Caco-2 (cell line): Measurements from ENCODE around the gene WASHC4. TPM values are rescaled to one million over a fixed set of nuclear protein-coding genes. Genes with fewer than 3 reads are reported as not detected.

ENCODE experiments used
- BruUV-seq: library from RNA; stranded (reverse); fragments of 400-500 nt; replicated peaks from 2 replicates; lab custom pipeline; 2021; lab: Mats Ljungman, UMichigan
- CTCF ChIA-PET: fragments of 300-600 bp; sonication (Branson Sonifier 250); formaldehyde crosslinking; loops from one replicate; lab custom pipeline; 2022; ENCODE audit warnings: antibody characterized with exemption; lab: Charles Lee
- POLR2A ChIA-PET: fragments of 300-600 bp; sonication (Branson Sonifier 250); formaldehyde crosslinking; loops from one replicate; lab custom pipeline; 2022; ENCODE audit warnings: antibody characterized with exemption; lab: Charles Lee
- DNase-seq, 2 experiments: peaks; one replicate each; pipeline versions ENCODE4 v3.0.0 to v3.0.0-alpha.2; 2020 to 2022
- H3K27me3 ChIP-seq: replicated peaks from 2 replicates; pipeline ENCODE4 v1.6.0; 2011; ENCODE audit warnings: low read length; ENCODE audit not compliant: control insufficient read depth, insufficient read depth
- H3K36me3 ChIP-seq: 2 replicates; pipeline ENCODE4 v1.5.1; 2011; ENCODE audit warnings: low read length; ENCODE audit not compliant: control insufficient read depth, insufficient read depth
- H3K4me1 ChIP-seq: fragments of 250-450 bp; sonication (Bioruptor Pico); 2 replicates; pipeline ENCODE4 v1.5.1; 2020; ENCODE audit warnings: mild to moderate bottlenecking
- H3K4me3 ChIP-seq: 2 replicates; pipeline ENCODE4 v1.5.1; 2011; ENCODE audit warnings: low read depth, mild to moderate bottlenecking, control low read depth, low read length
- H3K9me3 ChIP-seq: fragments of 250-450 bp; sonication (Bioruptor Pico); 2 replicates; pipeline ENCODE4 v1.5.1; 2020; ENCODE audit warnings: mild to moderate bottlenecking, moderate library complexity
- H3K27ac Mint-ChIP-seq: one replicate; pipeline ENCODE4 v1.8.0; 2022; ENCODE audit warnings: mixed read lengths; ENCODE audit not compliant: unreplicated experiment
- H3K27me3 Mint-ChIP-seq: one replicate; pipeline ENCODE4 v1.8.0; 2022; ENCODE audit warnings: mixed read lengths; ENCODE audit not compliant: insufficient read depth, unreplicated experiment
- H3K36me3 Mint-ChIP-seq: one replicate; pipeline ENCODE4 v1.8.0; 2022; ENCODE audit warnings: mild to moderate bottlenecking, mixed read lengths; ENCODE audit not compliant: insufficient read depth, unreplicated experiment
- H3K4me1 Mint-ChIP-seq: one replicate; pipeline ENCODE4 v1.8.0; 2022; ENCODE audit warnings: low read depth, mixed read lengths; ENCODE audit not compliant: unreplicated experiment
- H3K4me3 Mint-ChIP-seq: one replicate; pipeline ENCODE4 v1.8.0; 2022; ENCODE audit warnings: mild to moderate bottlenecking, moderate library complexity, mixed read lengths; ENCODE audit not compliant: unreplicated experiment
- H3K9me3 Mint-ChIP-seq: one replicate; pipeline ENCODE4 v1.8.0; 2022; ENCODE audit warnings: mixed read lengths; ENCODE audit not compliant: unreplicated experiment
- intact Hi-C: fragments of 100-400 bp; cut with micrococcal nuclease; formaldehyde crosslinking; loops from one replicate; pipeline ENCODE4 v1.10.0; 2022; ENCODE audit not compliant: unreplicated experiment
- total RNA-seq: library from RNA; stranded (reverse); gene quantifications from 2 replicates; pipeline ENCODE4 v1.2.3, GENCODE V29; 2022
- TF ChIP-seq, protein P1 (sequence below), 2 experiments: fragments of 200-600 bp in 1 of 2; IDR thresholded peaks; 1 replicate in 1 of 2; 2 replicates in 1 of 2; pipeline versions ENCODE4 v1.5.1 to v1.8.0; 2011 to 2022; ENCODE audit warnings: antibody characterized with exemption in 1 of 2, control low read depth in 1 of 2, inconsistent platforms in 1 of 2, low read depth in 1 of 2, low read length in 1 of 2, mild to moderate bottlenecking in 1 of 2, moderate library complexity in 1 of 2; ENCODE audit not compliant: insufficient read depth in 1 of 2, severe bottlenecking in 1 of 2, unreplicated experiment in 1 of 2

WASHC4 gene
- total RNA-seq, 1 experiment from 2014 or later, result 41.0 TPM

DNA sequence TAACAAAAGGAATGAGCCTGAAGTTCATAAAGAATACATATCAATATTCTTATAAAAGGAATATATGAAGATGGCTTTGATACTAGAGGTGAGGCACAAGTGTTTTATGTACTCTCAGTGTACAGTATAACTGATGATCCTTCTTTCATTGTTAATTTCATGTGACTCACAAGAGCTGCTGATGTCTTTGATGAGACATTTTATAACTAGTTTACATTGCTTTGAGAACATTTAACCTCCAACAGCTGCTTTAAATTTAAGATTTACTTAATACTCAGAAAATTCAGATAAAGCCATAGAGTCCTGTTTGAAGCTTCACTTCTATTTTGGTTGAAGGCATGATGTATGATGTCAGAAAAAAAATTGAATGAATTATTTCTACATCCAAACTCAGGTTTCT is 59.8 kb downstream of the WASHC4 start:
- Histone ChIP-seq H3K36me3 (no peaks in the 10 kb centered on the region; the same call in 1 of the 2 replicates), H3K27me3 (no peaks in the 10 kb centered on the region), H3K9me3 (no peaks in the 10 kb centered on the region), H3K4me3 (no peak overlapping the region), H3K4me1 (no peaks in the 10 kb centered on the region)
- intact Hi-C loops, result no loop called here
- Mint-ChIP-seq H3K9me3 (no peaks in the 10 kb centered on the region), H3K4me1 (no peaks in the 10 kb centered on the region), H3K4me3 (no peak overlapping the region), H3K27ac (no peak overlapping the region), H3K36me3 (peaks cover 45% of the 10 kb centered on the region), H3K27me3 (no peaks in the 10 kb centered on the region)
- BruUV-seq, result no TSS peak
- ChIA-PET CTCF (no interaction called here), POLR2A (no interaction called here)
- TF ChIP-seq, protein P1, sequence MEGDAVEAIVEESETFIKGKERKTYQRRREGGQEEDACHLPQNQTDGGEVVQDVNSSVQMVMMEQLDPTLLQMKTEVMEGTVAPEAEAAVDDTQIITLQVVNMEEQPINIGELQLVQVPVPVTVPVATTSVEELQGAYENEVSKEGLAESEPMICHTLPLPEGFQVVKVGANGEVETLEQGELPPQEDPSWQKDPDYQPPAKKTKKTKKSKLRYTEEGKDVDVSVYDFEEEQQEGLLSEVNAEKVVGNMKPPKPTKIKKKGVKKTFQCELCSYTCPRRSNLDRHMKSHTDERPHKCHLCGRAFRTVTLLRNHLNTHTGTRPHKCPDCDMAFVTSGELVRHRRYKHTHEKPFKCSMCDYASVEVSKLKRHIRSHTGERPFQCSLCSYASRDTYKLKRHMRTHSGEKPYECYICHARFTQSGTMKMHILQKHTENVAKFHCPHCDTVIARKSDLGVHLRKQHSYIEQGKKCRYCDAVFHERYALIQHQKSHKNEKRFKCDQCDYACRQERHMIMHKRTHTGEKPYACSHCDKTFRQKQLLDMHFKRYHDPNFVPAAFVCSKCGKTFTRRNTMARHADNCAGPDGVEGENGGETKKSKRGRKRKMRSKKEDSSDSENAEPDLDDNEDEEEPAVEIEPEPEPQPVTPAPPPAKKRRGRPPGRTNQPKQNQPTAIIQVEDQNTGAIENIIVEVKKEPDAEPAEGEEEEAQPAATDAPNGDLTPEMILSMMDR (IDR thresholded peaks at IDR 0.05; ENCODE audit: insufficient read depth in 1 of 2, low read depth in 1 of 2, low read length in 1 of 2, severe bottlenecking in 1 of 2, unreplicated experiment in 1 of 2), result no peak
- DNase-seq, result no peak

DNA sequence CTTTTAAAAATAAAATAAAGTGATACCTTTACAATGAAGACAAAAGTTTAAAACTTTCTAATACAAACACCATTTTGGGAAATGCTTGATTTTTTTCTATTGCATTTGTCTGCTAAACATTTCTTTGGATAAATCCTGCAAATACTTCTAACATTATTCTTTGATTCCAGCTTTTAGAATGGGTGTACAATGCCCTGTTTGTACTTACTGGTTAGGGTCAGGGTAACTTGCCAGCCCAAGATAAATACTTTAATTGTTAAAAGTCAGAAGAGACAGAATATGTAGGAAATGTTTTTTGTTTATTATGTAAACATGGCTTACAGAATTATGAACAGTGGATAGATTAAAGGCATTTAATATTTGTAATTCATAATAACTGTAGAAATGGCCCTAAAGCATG is 60.5 kb downstream of the WASHC4 start:
- Mint-ChIP-seq H3K9me3 (no peaks in the 10 kb centered on the region), H3K4me1 (no peaks in the 10 kb centered on the region), H3K36me3 (peaks cover 44% of the 10 kb centered on the region), H3K4me3 (no peak overlapping the region), H3K27ac (no peak overlapping the region), H3K27me3 (no peaks in the 10 kb centered on the region)
- ChIA-PET CTCF (no interaction called here), POLR2A (no interaction called here)
- TF ChIP-seq, protein P1 (IDR thresholded peaks at IDR 0.05; ENCODE audit: insufficient read depth in 1 of 2, low read depth in 1 of 2, low read length in 1 of 2, severe bottlenecking in 1 of 2, unreplicated experiment in 1 of 2), result no peak
- DNase-seq, result no peak
- no peaks in the 10 kb centered on the region; the same call in 1 of the 2 replicates for H3K36me3 ChIP-seq
- no peaks in the 10 kb centered on the region for H3K4me1 ChIP-seq
- no peak overlapping the region for H3K4me3 ChIP-seq
- no peaks in the 10 kb centered on the region for H3K27me3 ChIP-seq
- no TSS peak for BruUV-seq
- intact Hi-C loops, result no loop called here
- no peaks in the 10 kb centered on the region for H3K9me3 ChIP-seq

DNA sequence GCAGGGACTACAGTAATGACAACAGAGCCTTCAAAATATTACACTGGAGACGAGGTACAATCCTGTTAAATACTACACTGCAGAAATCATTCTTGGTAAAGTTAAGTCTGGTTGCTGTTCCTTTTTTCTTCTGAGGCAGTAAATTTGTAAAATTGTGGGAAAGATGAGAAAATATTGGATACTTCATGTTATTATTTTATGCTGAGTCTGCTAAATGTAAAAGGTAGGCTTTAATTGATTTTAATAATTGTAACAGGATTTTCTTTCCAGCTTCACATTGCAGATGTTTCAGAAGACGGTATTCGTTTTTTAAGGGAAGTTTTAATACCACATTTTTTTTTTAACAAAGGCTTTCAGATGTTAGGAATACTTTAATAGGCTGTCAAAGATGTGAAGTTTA is 62.6 kb downstream of the WASHC4 start:
- TF ChIP-seq, protein P1 (IDR thresholded peaks at IDR 0.05; ENCODE audit: insufficient read depth in 1 of 2, low read depth in 1 of 2, low read length in 1 of 2, severe bottlenecking in 1 of 2, unreplicated experiment in 1 of 2), result no peak
- ChIA-PET CTCF (no interaction called here), POLR2A (no interaction called here)
- H3K27ac Mint-ChIP-seq, result no peak overlapping the region
- Histone ChIP-seq H3K4me1 (no peaks in the 10 kb centered on the region), H3K9me3 (no peaks in the 10 kb centered on the region), H3K4me3 (no peak overlapping the region), H3K27me3 (no peaks in the 10 kb centered on the region), H3K36me3 (peaks cover 1% of the 10 kb centered on the region; the same call in 1 of the 2 replicates)
- intact Hi-C loops, result no loop called here
- H3K36me3 Mint-ChIP-seq, result peaks cover 35% of the 10 kb centered on the region
- no TSS peak for BruUV-seq
- no peak for DNase-seq
- no peak overlapping the region for H3K4me3 Mint-ChIP-seq
- no peaks in the 10 kb centered on the region for H3K4me1 Mint-ChIP-seq
- H3K9me3 Mint-ChIP-seq, result no peaks in the 10 kb centered on the region
- no peaks in the 10 kb centered on the region for H3K27me3 Mint-ChIP-seq
